ES-I3 (cell line): ENCODE results near the gene P2RY4.
"Not testable (repeated sequence)": the region's sequence is repeated elsewhere in the genome, so short reads cannot be mapped to it uniquely, and the experiment has no call there.

Source experiments
- H3K36me3 ChIP-seq: 2 replicates; pipeline ENCODE4 v1.6.1; 2013; ENCODE audit warnings: mild to moderate bottlenecking, low read length, control low read depth, moderate library complexity; ENCODE audit not compliant: insufficient read depth
- H3K4me1 ChIP-seq: 2 replicates; pipeline ENCODE4 v1.6.1; 2013; ENCODE audit warnings: mild to moderate bottlenecking, control low read depth, low read length; ENCODE audit not compliant: insufficient read depth
- H3K9ac ChIP-seq: 2 replicates; pipeline ENCODE4 v1.6.1; 2013; ENCODE audit warnings: low read depth, mild to moderate bottlenecking, low read length, moderate library complexity
- H3K9me3 ChIP-seq: 2 replicates; pipeline ENCODE4 v1.6.1; 2013; ENCODE audit warnings: mild to moderate bottlenecking, low read length, moderate library complexity; ENCODE audit not compliant: control insufficient read depth, insufficient read depth

The P2RY4 gene

DNA sequence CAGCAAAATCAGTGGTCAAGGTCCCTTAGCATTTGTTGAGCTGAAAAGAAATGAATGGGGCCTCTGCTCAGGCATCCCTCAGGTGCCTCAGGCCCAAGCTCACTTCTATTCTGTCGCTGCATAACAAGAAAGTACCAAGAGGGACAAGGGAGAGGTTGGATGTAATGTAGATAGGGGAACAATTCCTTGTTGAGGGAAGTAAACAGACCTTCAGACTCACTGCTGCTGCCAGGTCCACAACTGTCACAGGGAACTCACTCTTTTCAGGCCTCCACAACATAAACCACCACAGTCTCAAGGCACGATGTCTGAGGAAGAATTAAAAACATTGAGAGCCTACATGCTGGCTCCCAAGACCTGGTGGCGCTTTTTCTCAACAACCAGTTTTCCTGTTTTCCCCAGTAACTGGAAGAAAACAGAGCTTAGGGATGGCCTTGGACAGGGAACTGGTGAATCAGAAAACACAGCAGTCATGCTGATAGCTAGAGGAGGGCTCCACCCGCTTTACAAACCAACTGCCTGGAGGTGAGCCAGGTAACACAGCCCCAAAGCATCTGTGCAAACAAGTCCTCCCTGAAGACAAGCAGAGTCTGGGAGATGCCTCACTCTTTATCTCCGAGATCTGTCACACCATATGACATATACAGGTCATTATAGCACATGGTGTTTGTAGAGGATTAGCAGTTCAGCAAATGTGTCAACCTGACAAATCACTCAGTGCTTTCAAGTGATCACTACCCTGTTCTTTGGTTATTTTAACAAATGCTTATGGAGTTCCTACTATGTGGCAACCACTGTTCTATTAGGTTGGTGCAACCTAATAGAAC lies 39.9 kb downstream of the P2RY4 start:
- Histone ChIP-seq H3K36me3 (no peaks in the 10 kb centered on the region), H3K9me3 (no peaks in the 10 kb centered on the region), H3K4me1 (peaks cover 6% of the 10 kb centered on the region; the same call in 1 of the 2 replicates), H3K9ac (no peak overlapping the region)

DNA sequence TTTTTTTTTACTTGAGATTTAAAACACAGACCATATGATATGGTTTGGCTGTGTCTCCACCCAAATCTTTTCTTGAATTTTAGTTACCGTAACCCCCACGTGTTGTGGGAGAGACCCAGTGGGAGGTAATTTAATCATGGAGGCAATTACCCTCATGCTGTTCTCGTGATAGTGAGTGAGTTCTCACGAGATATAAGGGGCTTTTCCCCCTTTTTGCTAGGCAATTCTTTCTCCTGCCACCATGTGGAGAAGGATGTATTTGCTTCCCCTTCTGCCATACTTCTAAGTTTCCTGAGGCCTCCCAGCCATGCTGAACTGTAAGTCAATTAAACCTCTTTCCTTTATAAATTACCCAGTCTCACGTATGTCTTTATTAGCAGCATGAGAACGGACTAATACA lies 50.4 kb downstream of the P2RY4 start:
- not testable (repeated sequence) for H3K9ac ChIP-seq

DNA sequence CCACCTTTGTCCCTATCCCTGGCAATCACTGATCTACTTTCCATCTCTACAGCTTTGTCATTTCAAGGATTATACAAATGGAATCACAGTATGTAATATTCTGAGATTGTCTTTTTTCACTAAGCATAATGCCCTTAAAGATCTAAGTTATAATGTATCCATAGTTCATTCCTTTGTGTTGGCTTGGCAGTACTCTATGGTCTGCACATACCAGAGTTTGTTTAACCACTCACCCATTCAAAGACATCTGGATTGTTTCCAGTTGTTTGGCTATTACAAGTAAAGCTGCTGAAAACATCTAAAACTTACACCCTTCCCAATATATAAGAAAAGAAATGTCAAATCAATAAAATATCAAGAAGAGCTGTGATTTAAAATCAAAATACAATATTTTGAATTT lies 51.5 kb downstream of the P2RY4 start:
- H3K36me3 ChIP-seq = no peaks in the 10 kb centered on the region
- H3K9ac ChIP-seq = no peak overlapping the region
- no peaks in the 10 kb centered on the region; the same call in 1 of the 2 replicates for H3K9me3 ChIP-seq
- no peaks in the 10 kb centered on the region for H3K4me1 ChIP-seq

More for the DNA sequence above, 50.4 kb downstream of the P2RY4 start:
- not testable (repeated sequence) for H3K36me3 ChIP-seq, H3K9me3 ChIP-seq, H3K4me1 ChIP-seq
